ENCODE data around the gene LEMD1.

- TF ChIP-seq CTCF (IDR thresholded peaks at IDR 0.05; ENCODE audit: low read length) (no peak), EZH2 (IDR thresholded peaks at IDR 0.05; ENCODE audit: borderline replicate concordance, low read length) (no peak)
These were observed 68.2 kb downstream of the LEMD1 start for GRCh38 chr1:205353612-205354011.
